Stimulated activated CD4-positive, alpha-beta T cell treated with anti-CD3 and anti-CD28 coated beads, Interleukin-4, amount 100 ng/mL, for 24 hours (primary cell): ENCODE measurements around the gene OR52R1.
"Not testable (repeated sequence)": the region's sequence is repeated elsewhere in the genome, so short reads cannot be mapped to it uniquely, and the experiment has no call there.

Source experiments
- DNase-seq: peaks from one replicate; pipeline ENCODE4 v3.0.0-alpha.2; 2020

The OR52R1 gene

DNA sequence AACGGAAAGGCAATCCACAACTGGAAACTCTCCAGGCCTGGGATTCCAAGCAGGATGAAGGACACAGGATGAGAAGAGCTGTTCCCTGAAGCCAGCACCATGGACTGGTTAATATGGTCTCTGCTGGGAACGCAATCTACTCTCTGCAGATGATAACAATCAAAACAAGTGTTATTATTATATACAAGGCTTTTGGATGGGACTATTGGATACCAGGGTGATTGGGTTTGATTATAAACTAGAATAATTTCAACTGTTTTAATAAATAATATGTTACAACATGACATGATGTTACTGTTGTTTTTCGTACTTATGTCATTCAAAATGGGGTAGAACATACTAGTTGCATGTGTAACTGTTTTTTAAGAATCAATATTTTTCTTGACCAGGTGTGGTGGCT, at the start of gene OR52R1:
Gene OR52R1, minus strand, starts transcription at position 101 of the 400 bp plus-strand sequence. Its CDS starts 0 bp downstream, at position 101.
- no peak for DNase-seq

- no peak for DNase-seq
Measured at GRCh38 chr11:4851033-4851432, 46.9 kb upstream of the OR52R1 start.

DNA sequence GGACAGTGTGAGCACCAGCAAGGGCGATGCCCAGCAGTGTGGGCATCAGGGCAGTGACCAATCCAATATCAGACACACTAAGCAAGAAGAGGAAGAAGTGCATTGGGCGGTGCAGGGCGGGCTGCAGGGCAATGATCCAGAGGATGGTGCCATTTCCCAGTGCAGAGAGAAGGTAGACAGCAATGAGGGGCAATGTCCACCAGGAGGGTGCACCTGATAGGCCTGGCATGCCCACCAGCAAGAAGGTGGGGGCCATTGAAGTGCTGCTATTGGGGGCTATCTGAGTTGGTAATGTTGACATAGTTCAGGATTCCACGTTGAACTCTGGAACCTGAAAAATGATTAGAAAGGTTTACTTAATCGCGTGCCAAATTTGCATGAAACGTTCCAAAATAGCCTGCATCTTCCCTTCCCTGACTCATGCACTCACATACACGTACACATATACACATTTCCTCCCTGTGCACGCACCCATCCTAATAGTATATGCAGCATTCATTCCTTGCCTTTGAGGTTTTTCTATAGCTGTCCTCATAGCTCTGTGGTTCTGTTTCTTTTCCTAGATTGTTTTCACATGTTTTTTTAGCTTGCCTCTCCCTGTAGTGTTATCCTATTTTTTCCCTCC, 44.8 kb upstream of the OR52R1 start, which contains the start of gene OR51S1:
Gene OR51S1, minus strand, starts transcription at position 301 of the 625 bp plus-strand sequence. Its CDS starts 0 bp downstream, at position 301.
- no peak for DNase-seq

GRCh38 chr11:4839851-4840549, 35.8 kb upstream of the OR52R1 start:
- no peak for DNase-seq

DNA sequence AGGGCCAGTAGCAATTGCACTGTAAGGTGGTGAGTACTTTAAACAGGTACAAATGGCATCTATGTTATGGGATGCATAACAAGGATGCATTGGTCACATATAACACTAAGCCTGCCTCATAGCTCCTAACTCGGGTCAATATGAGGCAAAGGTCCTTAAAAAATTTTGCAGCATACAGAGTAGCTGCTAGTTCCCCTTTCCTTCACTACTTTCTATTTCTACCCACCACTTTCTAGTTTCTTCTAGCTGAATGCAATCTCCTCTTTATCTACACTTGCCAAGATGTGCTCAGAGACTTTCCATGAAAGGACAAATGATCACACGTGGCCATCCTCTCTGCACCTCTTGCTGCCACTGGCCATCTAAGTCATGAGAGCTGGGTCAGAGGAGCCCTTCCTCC, 26.7 kb upstream of the OR52R1 start:
- DNase-seq: no peak

DNA sequence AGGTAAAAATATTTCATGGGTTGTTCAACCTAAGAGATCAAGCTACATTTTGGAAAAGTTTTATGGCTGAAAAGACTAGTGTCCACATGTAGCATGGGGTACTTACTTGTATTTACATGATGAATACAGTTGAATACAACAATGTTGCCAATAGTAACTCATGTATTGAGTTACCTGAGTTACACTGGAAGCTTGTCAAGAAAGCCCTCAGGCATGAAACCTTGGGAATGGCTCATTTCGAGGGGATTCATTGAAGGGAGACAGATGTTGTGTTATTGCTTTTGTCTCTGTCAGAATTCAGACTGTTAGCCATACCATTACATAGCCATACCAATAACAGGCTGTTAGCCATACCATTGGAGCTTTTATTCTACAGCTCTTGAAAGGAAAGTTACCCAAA, 26.2 kb upstream of the OR52R1 start:
- no peak for DNase-seq

- DNase-seq: no peak
Measured at GRCh38 chr11:4826425-4826824, 22.2 kb upstream of the OR52R1 start.

DNA sequence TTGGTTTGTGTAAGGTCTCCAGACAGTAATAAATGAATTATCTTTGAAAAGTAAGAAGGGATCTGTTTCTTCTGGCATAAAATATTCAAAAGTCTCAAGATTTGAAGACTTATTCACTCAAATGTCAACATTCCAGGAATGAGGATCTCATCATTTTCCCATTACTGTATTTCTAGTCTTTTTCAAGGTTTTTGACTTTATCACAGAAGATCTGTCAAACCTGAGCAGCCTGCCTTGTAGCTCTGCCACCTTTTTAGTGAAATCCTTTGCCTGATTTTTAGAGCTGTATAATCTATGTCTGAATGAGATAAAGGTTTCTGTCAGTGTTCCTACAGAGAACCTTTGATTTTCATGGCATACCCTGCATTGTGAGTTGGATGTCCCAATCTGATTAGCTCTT, 21.0 kb upstream of the OR52R1 start:
- no peak for DNase-seq

GRCh38 chr11:4821021-4821420, 16.8 kb upstream of the OR52R1 start, which contains the start of gene OR51F2:
Gene OR51F2, plus strand, starts transcription at chr11:4821321. Its CDS starts 101 bp downstream, at chr11:4821422.
- no peak for DNase-seq

DNA sequence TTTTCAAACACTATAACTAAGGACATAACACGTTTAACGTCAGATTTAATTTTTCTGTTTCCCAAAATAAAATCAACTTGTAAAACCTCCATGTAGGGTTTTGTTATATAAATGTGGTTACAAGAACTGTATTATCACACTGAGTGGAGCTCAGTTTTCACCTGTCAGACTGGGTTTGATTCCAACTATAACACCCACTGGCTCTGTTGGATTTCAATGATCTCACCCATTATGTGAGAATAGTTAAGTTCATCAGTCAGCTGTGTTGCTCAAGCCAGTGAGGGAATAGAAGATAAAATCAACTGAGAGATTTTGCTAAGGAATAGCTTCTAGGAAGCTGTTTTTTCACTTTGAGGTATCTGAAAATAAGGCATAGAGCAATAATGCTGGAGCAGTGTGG, 5.1 kb upstream of the OR52R1 start:
- DNase-seq: no peak

DNA sequence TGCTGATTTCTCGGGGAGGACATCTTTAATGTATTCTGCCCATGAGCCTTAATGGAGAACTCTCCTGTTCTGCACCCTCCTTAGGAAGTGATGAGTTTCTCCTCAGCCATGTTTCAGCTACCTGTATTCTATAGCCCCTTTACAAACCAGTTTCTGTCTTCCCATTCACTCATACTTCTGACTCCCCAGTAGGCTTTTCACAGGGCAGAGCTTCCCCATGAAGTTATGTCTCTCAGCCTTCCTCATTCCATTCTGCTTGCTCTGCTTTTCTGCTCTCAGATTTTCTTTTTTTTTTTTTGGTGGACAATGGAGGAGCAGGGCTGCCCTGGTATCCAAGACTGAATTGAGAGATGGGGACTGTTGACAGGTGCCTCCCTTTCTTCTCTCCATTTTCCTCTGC, 4.3 kb upstream of the OR52R1 start:
- DNase-seq: no peak

DNA sequence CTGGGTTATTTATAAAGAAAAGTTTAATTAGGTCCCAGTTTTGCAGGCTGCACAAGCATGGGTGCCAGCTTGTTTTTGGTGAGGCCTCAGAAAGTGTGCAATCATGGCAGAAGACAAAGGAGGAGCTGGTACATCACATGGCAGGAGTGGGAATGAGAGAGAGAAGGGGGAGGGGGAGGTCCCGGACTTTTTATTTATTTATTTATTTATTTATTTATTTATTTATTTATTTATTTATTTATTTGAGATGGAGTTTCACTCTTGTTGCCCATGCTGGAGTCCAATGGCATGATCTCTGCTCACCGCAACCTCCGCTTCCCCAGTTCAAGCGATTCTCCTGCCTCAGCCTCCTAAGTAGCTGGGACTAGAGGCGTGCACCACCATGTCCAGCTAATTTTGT, 2.9 kb downstream of the OR52R1 start:
- DNase-seq: not testable (repeated sequence)

- no peak for DNase-seq
Measured at GRCh38 chr11:4798427-4799183, 5.6 kb downstream of the OR52R1 start.

GRCh38 chr11:4797206-4797605, 7.0 kb downstream of the OR52R1 start:
- DNase-seq: no peak

GRCh38 chr11:4782454-4782853, 21.7 kb downstream of the OR52R1 start:
- DNase-seq: no peak

GRCh38 chr11:4769838-4770237, 34.3 kb downstream of the OR52R1 start, which contains the start of gene OR51F1:
Gene OR51F1, minus strand, starts transcription at chr11:4769938. Its CDS starts 0 bp downstream, at chr11:4769938.
- no peak for DNase-seq

GRCh38 chr11:4768094-4768493, 36.1 kb downstream of the OR52R1 start:
- DNase-seq: no peak

GRCh38 chr11:4766420-4767043, 37.6 kb downstream of the OR52R1 start:
- no peak for DNase-seq

GRCh38 chr11:4763096-4763495, 41.1 kb downstream of the OR52R1 start:
- no peak for DNase-seq
